ENCODE measurements around the gene FXYD4.
A peak's percentile ranks its signal among the peaks of the same experiment; 100 is the strongest.

FXYD4 gene

GRCh38 chr10:43396061-43396927 is 24.9 kb downstream of the FXYD4 start:
- no peak for DNase-seq (ENCODE audit: low read depth)

- peak; percentile 51 for DNase-seq (ENCODE audit: low read depth)
Observed at GRCh38 chr10:43396928-43397624, 25.6 kb downstream of the FXYD4 start.

- DNase-seq (ENCODE audit: low read depth) = no peak
Observed at GRCh38 chr10:43398939-43399319, 27.5 kb downstream of the FXYD4 start.

- DNase-seq (ENCODE audit: low read depth) = no peak
Observed at GRCh38 chr10:43399320-43400310, 28.2 kb downstream of the FXYD4 start.

GRCh38 chr10:43401627-43402026 is 30.2 kb downstream of the FXYD4 start:
- DNase-seq (ENCODE audit: low read depth) = no peak

- no peak for DNase-seq (ENCODE audit: low read depth)
Observed at GRCh38 chr10:43402176-43402575, 30.7 kb downstream of the FXYD4 start.

- no peak for DNase-seq (ENCODE audit: low read depth)
Observed at GRCh38 chr10:43402880-43403452, 31.5 kb downstream of the FXYD4 start.

- no peak for DNase-seq (ENCODE audit: low read depth)
Observed at GRCh38 chr10:43403911-43404703, 32.7 kb downstream of the FXYD4 start.

- DNase-seq (ENCODE audit: low read depth) = no peak
Observed at GRCh38 chr10:43404704-43405084, 33.3 kb downstream of the FXYD4 start.

- DNase-seq (ENCODE audit: low read depth) = no peak
Observed at GRCh38 chr10:43407148-43407575, 35.7 kb downstream of the FXYD4 start.

GRCh38 chr10:43407576-43408330 is 36.3 kb downstream of the FXYD4 start:
- DNase-seq (ENCODE audit: low read depth) = peak; percentile 74

GRCh38 chr10:43408331-43408709 is 36.9 kb downstream of the FXYD4 start:
- DNase-seq (ENCODE audit: low read depth) = no peak

GRCh38 chr10:43408710-43409384 is 37.4 kb downstream of the FXYD4 start, which contains the start of gene HNRNPF:
Gene HNRNPF (minus strand): TSS chr10:43409186. CDS start chr10:43387884, 21,302 bp downstream.
- DNase-seq (ENCODE audit: low read depth) = peak; percentile 91

GRCh38 chr10:43409385-43410109 is 38.1 kb downstream of the FXYD4 start:
- DNase-seq (ENCODE audit: low read depth) = no peak

- no peak for DNase-seq (ENCODE audit: low read depth)
Observed at GRCh38 chr10:43410345-43410744, 38.9 kb downstream of the FXYD4 start.

- DNase-seq (ENCODE audit: low read depth) = no peak
Observed at GRCh38 chr10:43411536-43411935, 40.1 kb downstream of the FXYD4 start.

- DNase-seq (ENCODE audit: low read depth) = no peak
Observed at GRCh38 chr10:43415544-43415943, 44.1 kb downstream of the FXYD4 start.

GRCh38 chr10:43417950-43418768 is 46.7 kb downstream of the FXYD4 start:
- no peak for DNase-seq (ENCODE audit: low read depth)
